Osteocyte (in vitro differentiated cells): ENCODE measurements around the gene RAVER2. TPM values are rescaled to one million over a fixed set of nuclear protein-coding genes. Genes with fewer than 3 reads are reported as not detected.
A peak's percentile ranks its signal among the peaks of the same experiment; 100 is the strongest.

Source experiments
- DNase-seq: peaks from one replicate; pipeline ENCODE4 v3.0.0; 2021; ENCODE audit warnings: mixed read lengths; ENCODE audit not compliant: unreplicated experiment; ENCODE audit errors: extremely low spot score
- H3K27ac Mint-ChIP-seq: one replicate; pipeline ENCODE4 v1.8.0; 2021; ENCODE audit warnings: mild to moderate bottlenecking, mixed read lengths; ENCODE audit not compliant: unreplicated experiment
- H3K27me3 Mint-ChIP-seq: one replicate; pipeline ENCODE4 v1.8.0; 2021; ENCODE audit warnings: mixed read lengths; ENCODE audit not compliant: unreplicated experiment
- H3K36me3 Mint-ChIP-seq: one replicate; pipeline ENCODE4 v1.8.0; 2021; ENCODE audit warnings: mixed read lengths; ENCODE audit not compliant: unreplicated experiment
- H3K4me1 Mint-ChIP-seq: one replicate; pipeline ENCODE4 v1.8.0; 2021; ENCODE audit warnings: mixed read lengths; ENCODE audit not compliant: unreplicated experiment
- H3K4me3 Mint-ChIP-seq: one replicate; pipeline ENCODE4 v1.8.0; 2021; ENCODE audit warnings: mild to moderate bottlenecking, moderate library complexity, mixed read lengths; ENCODE audit not compliant: unreplicated experiment
- H3K9me3 Mint-ChIP-seq: one replicate; pipeline ENCODE4 v1.8.0; 2021; ENCODE audit warnings: mixed read lengths; ENCODE audit not compliant: unreplicated experiment
- total RNA-seq: library from RNA; stranded (reverse); gene quantifications from 2 replicates; pipeline ENCODE4 v1.2.1, GENCODE V29; 2021
- TF ChIP-seq, protein P1 (sequence below): fragments of 200-600 bp; sonication (generic); IDR thresholded peaks from 2 replicates; pipeline ENCODE4 v1.5.0; 2021; ENCODE audit warnings: antibody characterized with exemption, mild to moderate bottlenecking, moderate library complexity

The RAVER2 gene
- total RNA-seq, 1 donor from 2014 or later: 7.3 TPM

DNA sequence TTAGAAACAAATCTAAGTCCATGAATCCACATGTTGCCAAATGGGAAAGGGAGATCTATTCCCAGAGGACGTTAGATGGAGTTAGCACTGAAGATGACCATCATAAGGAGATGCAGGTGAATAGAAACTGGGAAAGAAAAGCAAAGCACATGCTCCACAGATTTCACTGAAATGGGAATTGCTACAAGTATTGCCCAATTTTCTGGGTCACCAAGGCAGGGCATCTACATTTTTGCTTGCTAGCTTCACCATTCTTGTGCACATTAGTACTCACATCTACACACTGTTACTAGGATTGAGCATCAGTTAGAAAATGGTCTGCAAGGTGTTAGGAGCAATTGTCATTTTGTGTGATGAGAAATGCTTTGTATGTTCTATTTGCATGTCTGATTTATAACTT lies 122.4 kb downstream of the RAVER2 start:
- Mint-ChIP-seq H3K9me3 (no peaks in the 10 kb centered on the region), H3K36me3 (peaks cover 46% of the 10 kb centered on the region), H3K27ac (no peak overlapping the region), H3K4me3 (no peak overlapping the region), H3K4me1 (peaks cover 12% of the 10 kb centered on the region), H3K27me3 (no peaks in the 10 kb centered on the region)
- DNase-seq: no peak
- TF ChIP-seq, protein P1, sequence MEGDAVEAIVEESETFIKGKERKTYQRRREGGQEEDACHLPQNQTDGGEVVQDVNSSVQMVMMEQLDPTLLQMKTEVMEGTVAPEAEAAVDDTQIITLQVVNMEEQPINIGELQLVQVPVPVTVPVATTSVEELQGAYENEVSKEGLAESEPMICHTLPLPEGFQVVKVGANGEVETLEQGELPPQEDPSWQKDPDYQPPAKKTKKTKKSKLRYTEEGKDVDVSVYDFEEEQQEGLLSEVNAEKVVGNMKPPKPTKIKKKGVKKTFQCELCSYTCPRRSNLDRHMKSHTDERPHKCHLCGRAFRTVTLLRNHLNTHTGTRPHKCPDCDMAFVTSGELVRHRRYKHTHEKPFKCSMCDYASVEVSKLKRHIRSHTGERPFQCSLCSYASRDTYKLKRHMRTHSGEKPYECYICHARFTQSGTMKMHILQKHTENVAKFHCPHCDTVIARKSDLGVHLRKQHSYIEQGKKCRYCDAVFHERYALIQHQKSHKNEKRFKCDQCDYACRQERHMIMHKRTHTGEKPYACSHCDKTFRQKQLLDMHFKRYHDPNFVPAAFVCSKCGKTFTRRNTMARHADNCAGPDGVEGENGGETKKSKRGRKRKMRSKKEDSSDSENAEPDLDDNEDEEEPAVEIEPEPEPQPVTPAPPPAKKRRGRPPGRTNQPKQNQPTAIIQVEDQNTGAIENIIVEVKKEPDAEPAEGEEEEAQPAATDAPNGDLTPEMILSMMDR: no peak

DNA sequence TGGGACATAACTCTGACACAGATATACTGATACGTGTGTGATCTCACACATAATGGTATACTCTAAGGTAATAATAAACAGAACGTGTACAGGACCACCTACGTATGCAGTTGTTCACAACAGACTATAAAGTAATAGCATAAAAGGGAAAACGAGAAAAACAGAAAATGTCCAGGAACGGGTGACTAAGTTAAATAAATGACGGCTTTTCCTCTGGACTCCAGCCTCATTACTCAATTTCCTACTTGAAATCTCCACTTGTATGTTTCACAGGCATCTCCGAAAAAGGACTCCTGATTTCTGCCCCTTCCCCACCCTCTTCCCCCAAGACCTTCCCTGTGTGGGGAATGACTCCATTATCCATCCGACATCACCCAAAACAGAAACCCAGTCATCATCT lies 126.4 kb downstream of the RAVER2 start:
- H3K4me1 Mint-ChIP-seq: no peaks in the 10 kb centered on the region
- TF ChIP-seq, protein P1: no peak
- peaks cover 63% of the 10 kb centered on the region for H3K36me3 Mint-ChIP-seq
- no peak for DNase-seq
- H3K27ac Mint-ChIP-seq: no peak overlapping the region
- no peaks in the 10 kb centered on the region for H3K27me3 Mint-ChIP-seq
- H3K9me3 Mint-ChIP-seq: no peaks in the 10 kb centered on the region
- no peak overlapping the region for H3K4me3 Mint-ChIP-seq

DNA sequence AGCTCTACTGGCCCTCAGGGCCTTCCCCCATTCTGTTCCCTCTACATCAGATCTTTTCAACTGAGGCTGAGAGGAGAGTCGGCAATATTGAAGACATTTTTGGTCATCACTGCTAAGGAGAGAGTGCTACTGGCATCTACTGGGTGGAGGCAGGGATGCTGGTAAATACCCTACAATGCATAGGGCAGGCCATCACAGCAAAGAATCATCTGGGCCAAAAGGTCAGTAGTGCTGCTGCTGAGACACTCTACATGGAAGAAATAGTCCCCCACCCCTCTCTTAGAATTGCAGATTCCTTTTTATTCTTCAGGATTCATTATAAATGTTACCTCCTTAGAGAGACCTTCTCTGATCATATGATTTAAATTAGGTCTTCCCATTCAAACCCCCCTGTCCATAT lies 127.2 kb downstream of the RAVER2 start:
- Mint-ChIP-seq H3K27me3 (no peaks in the 10 kb centered on the region), H3K4me1 (no peaks in the 10 kb centered on the region), H3K9me3 (no peaks in the 10 kb centered on the region), H3K36me3 (peaks cover 65% of the 10 kb centered on the region), H3K4me3 (no peak overlapping the region), H3K27ac (no peak overlapping the region)
- DNase-seq: no peak
- TF ChIP-seq, protein P1: no peak

DNA sequence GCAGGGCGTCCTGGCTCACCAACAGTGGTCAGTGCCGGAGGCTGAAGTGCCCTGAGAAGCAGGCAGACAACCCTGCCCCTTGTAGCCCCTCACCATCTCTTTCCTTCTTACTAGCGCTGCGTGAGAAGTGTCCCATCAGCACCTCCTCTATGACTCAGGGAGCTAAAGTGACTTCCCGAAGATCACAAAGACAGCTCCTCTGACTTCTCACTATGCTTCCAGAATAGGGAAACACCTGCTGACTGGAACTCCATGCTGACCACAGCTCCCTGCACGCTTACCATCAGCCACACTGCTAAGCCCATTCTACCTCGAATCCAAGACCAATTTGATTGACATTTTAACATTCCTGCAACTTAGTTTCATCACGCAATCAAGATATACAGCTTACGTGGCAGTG lies 128.7 kb downstream of the RAVER2 start:
- H3K9me3 Mint-ChIP-seq: no peaks in the 10 kb centered on the region
- no peak for DNase-seq
- no peaks in the 10 kb centered on the region for H3K27me3 Mint-ChIP-seq
- H3K36me3 Mint-ChIP-seq: peaks cover 63% of the 10 kb centered on the region
- H3K4me3 Mint-ChIP-seq: no peak overlapping the region
- no peak overlapping the region for H3K27ac Mint-ChIP-seq
- no peaks in the 10 kb centered on the region for H3K4me1 Mint-ChIP-seq
- TF ChIP-seq, protein P1: no peak

DNA sequence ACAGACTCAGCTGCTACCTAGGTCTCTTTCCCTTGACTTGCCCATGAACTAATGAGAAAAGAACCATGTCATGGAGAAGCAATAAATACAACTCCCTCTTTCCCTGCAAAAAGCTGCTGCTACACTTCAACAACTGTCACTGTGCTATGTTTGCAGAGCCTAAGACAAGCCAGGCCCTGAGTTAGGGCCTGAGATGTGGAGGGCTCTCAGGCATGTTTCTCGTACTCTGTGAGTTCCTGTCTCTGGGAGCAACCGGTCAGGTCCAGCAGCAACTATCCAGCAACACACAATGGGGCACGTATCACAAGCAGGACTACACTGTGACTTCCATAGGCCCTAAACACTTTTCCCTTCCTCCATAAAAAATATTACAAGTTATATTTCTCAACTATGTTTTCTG lies 129.8 kb downstream of the RAVER2 start:
- TF ChIP-seq, protein P1: no peak
- no peaks in the 10 kb centered on the region for H3K4me1 Mint-ChIP-seq

More for the DNA sequence above, 129.8 kb downstream of the RAVER2 start:
- no peaks in the 10 kb centered on the region for H3K27me3 Mint-ChIP-seq
- peaks cover 54% of the 10 kb centered on the region for H3K36me3 Mint-ChIP-seq
- H3K9me3 Mint-ChIP-seq: no peaks in the 10 kb centered on the region
- no peak overlapping the region for H3K4me3 Mint-ChIP-seq
- H3K27ac Mint-ChIP-seq: no peak overlapping the region
- DNase-seq: peak; percentile 21
